IPS DF 6.9 (cell line): Measurements from ENCODE around the gene PDE11A.

Experiments used
- DNase-seq: peaks from one replicate; pipeline ENCODE4 v3.0.0-alpha.2; 2013; ENCODE audit warnings: low read depth, low spot score
- H3K27ac ChIP-seq: one replicate; pipeline ENCODE4 v1.5.1; 2013; ENCODE audit warnings: low read length, control low read depth
- H3K27me3 ChIP-seq: 2 replicates; pipeline ENCODE4 v1.6.1; 2013; ENCODE audit warnings: mild to moderate bottlenecking, low read length; ENCODE audit not compliant: control insufficient read depth, insufficient read depth
- H3K36me3 ChIP-seq: 2 replicates; pipeline ENCODE4 v1.6.1; 2013; ENCODE audit warnings: low read length; ENCODE audit not compliant: control insufficient read depth, insufficient read depth
- H3K4me1 ChIP-seq: 2 replicates; pipeline ENCODE4 v1.6.1; 2013; ENCODE audit warnings: low read length; ENCODE audit not compliant: control insufficient read depth, insufficient read depth
- H3K4me3 ChIP-seq: 2 replicates; pipeline ENCODE4 v1.5.1; 2013; ENCODE audit warnings: mild to moderate bottlenecking, low read length
- H3K9me3 ChIP-seq: 2 replicates; pipeline ENCODE4 v1.6.1; 2013; ENCODE audit warnings: low read length, inconsistent platforms; ENCODE audit not compliant: control insufficient read depth, insufficient read depth
- WGBS: extraction: QIAGEN DNeasy Blood & Tissue Kit; methylation state at CpG from one replicate; pipeline ENCODE4 v1.1.7; 2013; ENCODE audit warnings: mixed read lengths, missing lambda C conversion rate; ENCODE audit not compliant: insufficient read length, insufficient coverage; 5-methylcytosine and 5-hydroxymethylcytosine counted together

The PDE11A gene

GRCh38 chr2:177717831-177718618 is 354.6 kb downstream of the PDE11A start:
- Histone ChIP-seq H3K4me1 (no peaks in the 10 kb centered on the region), H3K9me3 (no peaks in the 10 kb centered on the region), H3K27ac (no peak overlapping the region), H3K4me3 (no peak overlapping the region), H3K36me3 (no peaks in the 10 kb centered on the region), H3K27me3 (no peaks in the 10 kb centered on the region)
- no CpG with 5 or more reads among the region's 3 CpGs for WGBS
- no peak for DNase-seq

- Histone ChIP-seq H3K4me1 (no peaks in the 10 kb centered on the region), H3K4me3 (no peak overlapping the region), H3K27me3 (no peaks in the 10 kb centered on the region), H3K36me3 (no peaks in the 10 kb centered on the region), H3K27ac (no peak overlapping the region), H3K9me3 (no peaks in the 10 kb centered on the region)
- no peak for DNase-seq
- WGBS, result no CpG with 5 or more reads among the region's 1 CpG
These were observed 356.1 kb downstream of the PDE11A start for GRCh38 chr2:177716484-177716883.

- H3K27ac ChIP-seq, result no peak overlapping the region
- no peaks in the 10 kb centered on the region for H3K36me3 ChIP-seq
- no peaks in the 10 kb centered on the region for H3K27me3 ChIP-seq
- H3K4me3 ChIP-seq, result no peak overlapping the region
- no peak for DNase-seq
- H3K4me1 ChIP-seq, result no peaks in the 10 kb centered on the region
- H3K9me3 ChIP-seq, result no peaks in the 10 kb centered on the region
- WGBS, result no CpG with 5 or more reads among the region's 2 CpGs
These were observed 356.8 kb downstream of the PDE11A start for GRCh38 chr2:177715771-177716170.

GRCh38 chr2:177714704-177715103 is 357.9 kb downstream of the PDE11A start:
- no peak overlapping the region for H3K4me3 ChIP-seq
- no peaks in the 10 kb centered on the region for H3K36me3 ChIP-seq
- H3K4me1 ChIP-seq, result no peaks in the 10 kb centered on the region
- no peak for DNase-seq
- no CpG with 5 or more reads among the region's 3 CpGs for WGBS
- H3K9me3 ChIP-seq, result no peaks in the 10 kb centered on the region
- H3K27ac ChIP-seq, result no peak overlapping the region
- no peaks in the 10 kb centered on the region for H3K27me3 ChIP-seq

DNA sequence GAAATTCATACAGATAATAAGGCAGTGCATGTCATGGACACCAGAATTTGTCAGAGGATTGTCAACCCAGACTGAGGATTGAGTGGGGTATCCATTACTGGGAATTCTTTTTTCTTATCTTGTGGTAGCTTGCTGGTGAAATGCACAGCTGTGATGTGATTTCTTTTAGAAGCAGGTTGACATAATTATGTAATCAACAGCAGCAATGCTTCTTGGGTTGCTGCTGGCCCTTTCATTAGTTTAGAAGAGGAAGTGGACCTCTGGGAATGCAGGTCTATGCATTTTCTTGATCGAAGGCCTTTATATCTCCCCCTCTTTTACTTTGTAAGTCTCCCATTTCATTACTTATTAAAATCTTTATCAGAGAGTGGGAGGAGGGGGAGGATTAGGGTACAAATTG is 360.1 kb downstream of the PDE11A start:
- Histone ChIP-seq H3K27me3 (no peaks in the 10 kb centered on the region), H3K27ac (no peak overlapping the region)
- no CpG with 5 or more reads among the region's 1 CpG for WGBS

GRCh38 chr2:177711483-177712265 is 360.9 kb downstream of the PDE11A start:
- H3K4me1 ChIP-seq, result no peaks in the 10 kb centered on the region
- no peak for DNase-seq
- no CpG with 5 or more reads among the region's 9 CpGs for WGBS
- no peaks in the 10 kb centered on the region for H3K36me3 ChIP-seq
- H3K4me3 ChIP-seq, result no peak overlapping the region
- no peaks in the 10 kb centered on the region for H3K27me3 ChIP-seq
- no peak overlapping the region for H3K27ac ChIP-seq
- no peaks in the 10 kb centered on the region for H3K9me3 ChIP-seq

More for the DNA sequence above, 360.1 kb downstream of the PDE11A start:
- DNase-seq, result no peak
- Histone ChIP-seq H3K9me3 (no peaks in the 10 kb centered on the region), H3K36me3 (no peaks in the 10 kb centered on the region), H3K4me3 (no peak overlapping the region), H3K4me1 (no peaks in the 10 kb centered on the region)

GRCh38 chr2:177710889-177711288 is 361.7 kb downstream of the PDE11A start:
- Histone ChIP-seq H3K27ac (no peak overlapping the region), H3K4me1 (no peaks in the 10 kb centered on the region), H3K36me3 (no peaks in the 10 kb centered on the region), H3K4me3 (no peak overlapping the region), H3K9me3 (no peaks in the 10 kb centered on the region), H3K27me3 (no peaks in the 10 kb centered on the region)
- no CpG with 5 or more reads among the region's 2 CpGs for WGBS
- DNase-seq, result no peak

DNA sequence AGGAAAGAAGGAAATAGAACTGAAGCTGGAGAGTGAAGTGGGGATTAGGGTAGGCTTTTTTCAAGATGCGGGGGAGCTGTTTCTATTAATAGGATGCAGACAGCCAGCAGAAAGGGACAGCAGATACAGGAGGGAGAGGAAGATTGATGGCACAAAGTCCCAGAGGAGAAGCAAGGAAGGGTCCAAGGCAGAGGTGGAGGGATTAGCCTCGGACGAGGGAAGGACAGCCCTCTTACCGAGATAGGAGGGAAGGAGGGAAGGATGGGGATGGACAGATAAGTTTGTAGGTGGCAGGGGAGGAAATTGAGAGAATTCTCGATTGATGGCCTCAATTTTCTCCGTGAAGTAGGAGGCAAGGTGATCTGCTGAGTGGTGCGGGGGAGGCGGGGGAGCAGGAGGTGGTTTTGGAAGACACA is 362.6 kb downstream of the PDE11A start:
- Histone ChIP-seq H3K4me3 (no peak overlapping the region), H3K27me3 (no peaks in the 10 kb centered on the region), H3K36me3 (no peaks in the 10 kb centered on the region), H3K4me1 (no peaks in the 10 kb centered on the region), H3K27ac (no peak overlapping the region), H3K9me3 (no peaks in the 10 kb centered on the region)
- no CpG with 5 or more reads among the region's 8 CpGs for WGBS
- no peak for DNase-seq

DNA sequence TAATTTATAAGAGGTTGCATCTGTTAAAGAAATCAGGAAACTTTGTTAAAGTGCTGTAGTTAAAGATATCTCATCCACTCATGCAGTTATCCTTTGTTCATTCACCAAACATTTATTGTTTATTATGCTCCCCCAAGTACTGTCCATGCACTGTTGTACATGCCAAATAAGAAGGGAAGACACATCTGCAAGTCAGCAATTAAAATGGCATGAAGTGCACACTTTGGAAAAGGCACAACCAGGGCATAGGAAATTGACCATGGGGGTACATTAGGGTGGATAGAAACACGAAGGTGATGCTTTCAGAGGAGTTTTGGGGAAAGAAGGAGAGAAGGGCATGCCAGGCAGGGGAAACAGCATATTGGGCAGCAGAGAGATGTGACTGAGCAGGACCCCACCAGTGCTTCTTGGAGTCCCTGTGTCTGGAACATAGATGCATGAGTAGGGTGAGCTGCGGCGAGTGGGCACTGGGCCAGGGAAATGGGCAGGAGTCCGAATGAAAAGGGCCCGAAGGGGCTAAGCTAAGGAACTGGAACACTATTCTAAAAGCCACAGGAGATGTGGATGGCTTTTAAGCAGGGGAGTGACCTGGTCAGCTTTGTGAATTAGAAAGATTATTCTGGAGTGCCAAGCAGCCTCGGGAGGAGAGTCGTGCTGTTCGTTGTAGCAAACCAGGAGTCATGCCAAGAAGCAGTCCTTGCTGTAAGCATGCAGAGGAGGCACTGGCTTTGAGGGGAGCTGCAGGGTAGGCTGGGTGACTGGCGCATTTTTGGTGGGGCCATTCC is 363.7 kb downstream of the PDE11A start:
- no CpG with 5 or more reads among the region's 9 CpGs for WGBS
- no peak overlapping the region for H3K27ac ChIP-seq
- no peak for DNase-seq

GRCh38 chr2:177708106-177708505 is 364.5 kb downstream of the PDE11A start:
- Histone ChIP-seq H3K4me3 (no peak overlapping the region), H3K27me3 (no peaks in the 10 kb centered on the region), H3K36me3 (no peaks in the 10 kb centered on the region), H3K4me1 (no peaks in the 10 kb centered on the region), H3K9me3 (no peaks in the 10 kb centered on the region), H3K27ac (no peak overlapping the region)
- WGBS, result no CpG with 5 or more reads among the region's 2 CpGs
- no peak for DNase-seq

More for the DNA sequence above, 363.7 kb downstream of the PDE11A start:
- H3K36me3 ChIP-seq, result no peaks in the 10 kb centered on the region
- no peak overlapping the region for H3K4me3 ChIP-seq
- H3K9me3 ChIP-seq, result no peaks in the 10 kb centered on the region
- H3K4me1 ChIP-seq, result no peaks in the 10 kb centered on the region
- H3K27me3 ChIP-seq, result no peaks in the 10 kb centered on the region
